Activated CD8-positive, alpha-beta memory T cell treated with anti-CD3 and anti-CD28 coated beads, Interleukin-2, amount 50 U/mL, for 1 hour (primary cell): Measurements from ENCODE around the gene SEMA3B.
"Not testable (repeated sequence)": the region's sequence is repeated elsewhere in the genome, so short reads cannot be mapped to it uniquely, and the experiment has no call there.

Experiments used
- DNase-seq: peaks from one replicate; pipeline ENCODE4 v3.0.0-alpha.2; 2020; ENCODE audit errors: extremely low read depth

Gene SEMA3B

DNA sequence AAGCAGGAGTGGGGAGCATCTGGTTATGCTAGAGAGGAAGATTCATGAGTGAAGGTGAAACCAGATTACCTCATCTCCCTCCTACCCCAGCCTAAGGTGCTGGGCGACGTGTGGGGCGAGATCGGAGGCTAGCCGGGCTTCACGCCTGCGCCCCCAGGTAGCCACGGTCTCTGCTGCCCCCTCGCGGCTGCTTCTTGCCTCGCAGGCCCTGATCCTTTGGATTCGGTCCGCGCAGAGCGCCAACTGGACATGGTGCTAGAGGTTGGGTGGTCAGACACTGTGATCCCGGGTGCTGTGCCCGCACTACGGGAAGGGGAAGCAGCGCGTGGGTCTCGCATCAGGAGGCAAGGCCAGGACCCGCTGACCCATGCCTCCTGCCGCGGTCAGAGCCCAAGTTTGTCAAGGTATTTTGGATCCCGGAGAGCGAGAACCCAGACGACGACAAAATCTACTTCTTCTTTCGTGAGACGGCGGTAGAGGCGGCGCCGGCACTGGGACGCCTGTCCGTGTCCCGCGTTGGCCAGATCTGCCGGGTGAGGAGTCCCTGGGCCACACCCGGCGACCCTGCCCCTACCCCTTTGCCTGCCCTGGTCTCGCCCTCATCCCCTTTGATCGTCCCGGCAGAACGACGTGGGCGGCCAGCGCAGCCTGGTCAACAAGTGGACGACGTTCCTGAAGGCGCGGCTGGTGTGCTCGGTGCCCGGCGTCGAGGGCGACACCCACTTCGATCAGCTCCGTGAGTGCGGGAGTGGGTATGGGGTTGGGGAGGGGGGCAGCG is 4.2 kb downstream of the SEMA3B start:
- peak; percentile 50 for DNase-seq

DNA sequence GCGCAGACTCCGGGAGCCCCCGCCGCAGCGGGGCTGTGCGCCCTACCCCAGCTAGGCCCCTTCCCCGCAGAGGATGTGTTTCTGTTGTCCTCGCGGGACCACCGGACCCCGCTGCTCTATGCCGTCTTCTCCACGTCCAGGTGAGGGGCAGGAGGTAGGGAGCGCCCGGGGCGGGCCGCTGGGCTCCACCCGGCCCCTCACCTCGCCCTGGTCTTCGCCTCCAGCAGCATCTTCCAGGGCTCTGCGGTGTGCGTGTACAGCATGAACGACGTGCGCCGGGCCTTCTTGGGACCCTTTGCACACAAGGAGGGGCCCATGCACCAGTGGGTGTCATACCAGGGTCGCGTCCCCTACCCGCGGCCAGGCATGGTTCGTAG is 4.7 kb downstream of the SEMA3B start:
- no peak for DNase-seq

DNA sequence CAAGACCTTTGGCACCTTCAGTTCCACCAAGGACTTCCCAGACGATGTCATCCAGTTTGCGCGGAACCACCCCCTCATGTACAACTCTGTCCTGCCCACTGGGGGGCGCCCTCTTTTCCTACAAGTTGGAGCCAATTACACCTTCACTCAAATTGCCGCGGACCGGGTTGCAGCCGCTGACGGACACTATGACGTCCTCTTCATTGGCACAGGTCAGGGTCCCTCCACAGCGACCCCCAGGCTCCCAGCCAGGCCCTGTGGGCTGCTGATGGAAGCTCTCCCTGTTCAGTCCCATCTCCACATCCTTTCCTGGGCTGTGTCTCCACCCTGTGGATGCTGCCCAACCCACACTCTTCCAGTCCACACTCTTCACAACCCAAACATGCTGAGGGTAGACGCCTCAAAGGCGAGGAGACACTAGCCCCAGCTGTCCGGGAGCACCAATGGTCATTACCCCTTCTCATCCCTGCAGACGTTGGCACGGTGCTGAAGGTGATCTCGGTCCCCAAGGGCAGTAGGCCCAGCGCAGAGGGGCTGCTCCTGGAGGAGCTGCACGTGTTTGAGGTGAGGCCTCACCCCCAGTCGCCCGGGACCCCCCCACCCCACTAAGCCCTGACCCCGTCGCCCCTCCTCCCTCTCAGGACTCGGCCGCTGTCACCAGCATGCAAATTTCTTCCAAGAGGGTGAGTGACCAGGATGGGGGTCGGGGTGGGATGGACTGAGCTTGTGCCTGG is 5.6 kb downstream of the SEMA3B start:
- DNase-seq, result no peak

DNA sequence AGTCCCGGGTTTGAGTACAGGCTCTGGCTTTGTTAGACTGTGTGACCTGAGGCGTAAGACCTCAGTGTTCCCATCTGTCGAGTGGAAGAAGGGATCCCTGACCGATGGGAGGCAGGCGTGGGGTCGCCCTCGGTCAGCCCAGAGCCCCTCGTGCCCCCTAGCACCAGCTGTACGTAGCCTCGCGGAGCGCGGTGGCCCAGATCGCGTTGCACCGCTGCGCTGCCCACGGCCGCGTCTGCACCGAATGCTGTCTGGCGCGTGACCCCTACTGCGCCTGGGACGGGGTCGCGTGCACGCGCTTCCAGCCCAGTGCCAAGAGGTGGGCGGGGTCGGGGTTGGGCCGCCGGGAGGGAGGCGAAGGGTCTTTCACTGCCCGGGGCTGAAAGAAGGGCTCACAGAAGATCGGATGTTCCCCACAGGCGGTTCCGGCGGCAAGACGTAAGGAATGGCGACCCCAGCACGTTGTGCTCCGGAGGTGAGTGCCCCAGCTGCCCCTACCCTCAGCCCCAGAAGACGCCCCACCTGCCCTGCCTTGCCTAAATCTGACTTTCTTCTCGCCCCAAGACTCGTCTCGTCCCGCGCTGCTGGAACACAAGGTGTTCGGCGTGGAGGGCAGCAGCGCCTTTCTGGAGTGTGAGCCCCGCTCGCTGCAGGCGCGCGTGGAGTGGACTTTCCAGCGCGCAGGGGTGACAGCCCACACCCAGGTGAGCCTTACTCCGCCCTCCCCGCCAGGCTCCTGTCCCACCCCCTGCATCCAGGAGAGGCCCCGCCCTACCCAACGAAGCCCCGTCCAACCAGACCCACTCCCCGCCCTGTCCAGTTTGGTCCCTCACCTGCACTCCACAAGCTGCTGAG is 6.4 kb downstream of the SEMA3B start:
- DNase-seq, result no peak

DNA sequence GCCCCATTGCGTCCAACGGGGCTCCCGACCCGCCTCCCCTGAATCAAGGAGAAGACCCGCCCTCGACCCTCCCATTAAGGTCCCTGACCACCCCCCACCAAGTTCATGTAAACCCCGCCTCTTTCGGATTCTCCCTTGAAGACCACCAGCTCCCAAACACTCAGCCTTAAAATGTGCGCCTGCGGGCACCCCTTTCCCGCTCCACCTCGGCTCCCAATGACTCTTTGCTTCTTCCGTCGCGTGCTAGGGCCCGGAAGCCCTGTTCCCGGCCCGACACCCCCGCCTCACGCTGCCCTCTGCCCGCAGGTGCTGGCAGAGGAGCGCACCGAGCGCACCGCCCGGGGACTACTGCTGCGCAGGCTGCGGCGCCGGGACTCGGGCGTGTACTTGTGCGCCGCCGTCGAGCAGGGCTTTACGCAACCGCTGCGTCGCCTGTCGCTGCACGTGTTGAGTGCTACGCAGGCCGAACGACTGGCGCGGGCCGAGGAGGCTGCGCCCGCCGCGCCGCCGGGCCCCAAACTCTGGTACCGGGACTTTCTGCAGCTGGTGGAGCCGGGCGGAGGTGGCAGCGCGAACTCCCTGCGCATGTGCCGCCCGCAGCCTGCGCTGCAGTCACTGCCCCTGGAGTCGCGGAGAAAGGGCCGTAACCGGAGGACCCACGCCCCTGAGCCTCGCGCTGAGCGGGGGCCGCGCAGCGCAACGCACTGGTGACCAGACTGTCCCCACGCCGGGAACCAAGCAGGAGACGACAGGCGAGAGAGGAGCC is 7.2 kb downstream of the SEMA3B start:
- no peak for DNase-seq

DNA sequence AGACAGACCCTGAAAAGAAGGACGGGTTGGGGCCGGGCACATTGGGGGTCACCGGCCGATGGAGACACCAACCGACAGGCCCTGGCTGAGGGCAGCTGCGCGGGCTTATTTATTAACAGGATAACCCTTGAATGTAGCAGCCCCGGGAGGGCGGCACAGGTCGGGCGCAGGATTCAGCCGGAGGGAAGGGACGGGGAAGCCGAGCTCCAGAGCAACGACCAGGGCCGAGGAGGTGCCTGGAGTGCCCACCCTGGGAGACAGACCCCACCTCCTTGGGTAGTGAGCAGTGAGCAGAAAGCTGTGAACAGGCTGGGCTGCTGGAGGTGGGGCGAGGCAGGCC is 7.8 kb downstream of the SEMA3B start:
- DNase-seq, result no peak

DNA sequence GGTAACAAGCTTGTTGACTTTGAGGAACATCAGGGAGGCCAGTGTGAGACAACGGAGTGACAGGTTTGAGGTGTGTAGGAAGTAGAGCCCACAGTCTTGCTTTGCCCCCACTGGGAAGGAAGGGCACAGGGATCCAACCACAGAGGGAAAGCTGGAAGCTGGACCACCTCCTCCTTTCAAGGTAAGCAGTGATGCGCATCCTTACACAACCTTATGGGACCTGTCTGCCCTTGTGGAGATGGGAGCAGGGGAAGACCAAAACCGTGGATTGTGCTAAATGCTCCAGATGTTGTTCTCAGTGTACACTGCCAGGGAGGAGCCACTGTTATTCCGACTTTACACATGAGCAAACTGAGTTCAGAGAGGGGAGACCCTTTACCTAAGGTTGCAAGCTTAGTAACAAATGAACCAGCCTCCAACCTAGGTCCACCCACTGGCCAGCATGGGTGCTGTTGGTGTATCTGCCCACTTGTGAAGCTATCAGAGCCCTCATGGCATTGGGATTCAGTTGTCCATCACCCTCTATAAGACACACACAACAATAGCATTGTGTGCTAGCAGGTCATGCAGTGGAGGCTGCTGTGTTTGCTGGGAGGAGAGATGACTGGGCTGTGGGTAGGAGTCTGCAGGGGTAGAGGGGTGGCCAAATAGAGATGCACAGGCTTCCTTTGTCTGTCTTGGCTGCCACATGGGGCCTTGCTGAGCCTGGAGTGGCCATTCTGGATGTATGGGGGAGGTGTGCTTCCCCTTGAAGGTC is 9.4 kb downstream of the SEMA3B start:
- no peak for DNase-seq

DNA sequence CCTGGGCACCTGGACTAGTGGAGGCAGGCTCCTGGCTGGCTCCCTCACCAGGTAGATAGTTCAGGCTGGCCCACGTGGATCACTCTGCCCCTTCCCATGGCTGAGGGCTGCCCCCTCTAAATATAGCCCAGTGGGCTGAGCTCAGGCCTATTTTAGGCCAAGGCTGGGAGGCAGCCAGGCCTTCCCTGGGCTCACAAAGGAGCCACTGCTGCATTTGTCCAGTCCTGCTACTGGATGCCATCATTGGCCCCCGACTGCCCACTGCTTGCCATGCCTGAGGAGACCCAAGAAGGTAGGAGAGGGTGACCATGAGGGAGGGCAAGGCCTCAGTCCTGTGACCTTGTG is 9.9 kb downstream of the SEMA3B start, which contains the start of gene LSMEM2:
Gene LSMEM2 (plus strand): TSS at position 208 of the 345 bp plus-strand sequence. CDS start 27 bp downstream, at position 235.
- DNase-seq, result no peak

DNA sequence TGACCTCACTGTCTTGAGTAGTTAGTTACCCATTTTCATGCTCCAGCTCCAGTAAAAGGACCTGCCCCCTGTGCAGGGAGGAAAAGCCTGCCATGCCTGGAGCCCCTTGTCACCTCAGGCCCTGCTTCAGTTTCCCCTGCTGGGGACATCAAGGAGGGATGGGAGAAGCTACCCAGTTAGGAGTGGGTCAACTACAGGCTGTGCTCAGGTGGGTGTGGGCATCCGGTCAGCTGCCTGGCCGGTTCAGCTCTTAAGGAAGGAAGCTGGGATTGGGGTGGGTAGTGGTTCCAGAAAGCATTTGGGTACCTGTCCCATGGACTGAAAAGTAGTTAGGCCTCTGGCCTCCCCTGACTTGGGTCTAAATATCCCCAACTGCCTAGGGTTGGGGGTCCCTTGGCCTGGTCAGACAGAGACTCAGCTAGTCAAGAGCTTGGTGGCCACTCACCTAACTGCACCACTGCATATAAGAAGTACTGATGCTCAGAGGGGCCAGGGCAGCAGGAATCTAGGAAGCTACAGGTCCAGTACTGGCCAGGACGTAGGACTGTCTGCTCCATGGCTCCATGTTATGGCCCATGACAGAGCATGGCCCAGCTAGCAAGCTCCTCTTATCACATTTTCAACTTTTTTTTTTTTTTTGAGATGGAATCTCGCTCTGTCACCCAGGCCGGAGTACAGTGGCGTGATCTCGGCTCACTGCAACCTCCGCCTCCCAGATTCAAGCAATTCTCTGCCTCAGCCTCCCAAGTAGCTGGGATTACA is 10.5 kb downstream of the SEMA3B start:
- no peak for DNase-seq

DNA sequence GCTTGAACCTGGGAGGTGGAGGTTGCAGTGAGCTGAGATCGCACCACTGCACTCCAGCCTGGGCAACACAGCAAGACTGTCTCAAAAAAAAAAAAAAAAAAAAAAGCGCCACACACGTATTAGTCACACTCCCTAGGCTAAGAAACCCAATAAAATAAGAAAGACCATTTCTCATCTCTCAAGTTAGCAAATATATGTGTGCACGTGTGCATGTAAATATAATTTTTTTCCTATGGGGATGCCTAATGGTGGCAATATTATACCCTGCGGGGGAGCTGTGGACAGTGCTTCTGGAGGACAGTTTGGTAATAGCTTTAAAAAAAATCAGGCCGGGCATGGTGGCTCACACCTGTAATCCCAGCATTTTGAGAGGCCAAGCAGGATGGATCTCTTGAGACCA is 15.2 kb downstream of the SEMA3B start:
- not testable (repeated sequence) for DNase-seq

DNA sequence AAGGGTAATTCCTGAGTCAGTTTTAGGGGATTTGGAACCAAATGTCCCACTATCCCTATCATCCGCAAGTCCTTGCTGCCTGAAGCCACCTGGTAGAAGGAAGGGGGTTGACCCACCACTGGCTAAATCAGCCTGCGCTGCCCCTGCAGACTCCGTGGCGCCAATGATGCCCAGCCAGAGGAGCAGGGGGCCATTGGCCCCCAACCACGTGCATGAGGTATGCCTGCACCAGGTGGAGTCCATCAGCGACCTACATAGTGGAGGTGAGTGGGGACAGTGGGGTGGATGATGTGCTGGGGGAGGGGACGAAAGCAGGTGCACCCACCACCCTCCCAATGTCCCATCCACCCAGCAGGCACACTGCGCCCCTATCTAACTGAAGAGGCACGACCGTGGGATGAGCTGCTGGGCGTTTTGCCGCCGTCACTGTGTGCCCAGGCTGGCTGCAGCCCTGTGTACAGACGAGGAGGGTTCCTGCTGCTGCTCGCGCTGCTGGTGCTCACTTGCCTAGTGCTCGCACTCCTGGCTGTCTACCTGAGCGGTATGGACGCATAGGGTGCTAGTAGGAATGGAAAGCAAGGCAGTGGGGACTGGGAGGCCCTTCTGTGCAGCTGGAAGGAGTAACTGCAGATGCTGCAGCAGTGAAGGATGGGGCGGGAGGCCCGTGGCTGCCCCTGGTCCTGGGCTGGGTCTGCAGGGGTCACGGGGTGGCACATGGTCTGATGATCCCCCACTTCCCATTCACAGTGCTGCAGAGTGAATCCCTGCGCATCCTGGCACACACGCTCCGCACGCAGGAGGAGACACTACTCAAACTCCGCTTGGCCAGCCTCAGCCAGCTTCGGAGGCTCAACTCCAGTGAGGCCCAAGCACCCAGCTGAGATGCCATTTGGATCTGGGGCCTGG is 17.6 kb downstream of the SEMA3B start:
- no peak for DNase-seq

DNA sequence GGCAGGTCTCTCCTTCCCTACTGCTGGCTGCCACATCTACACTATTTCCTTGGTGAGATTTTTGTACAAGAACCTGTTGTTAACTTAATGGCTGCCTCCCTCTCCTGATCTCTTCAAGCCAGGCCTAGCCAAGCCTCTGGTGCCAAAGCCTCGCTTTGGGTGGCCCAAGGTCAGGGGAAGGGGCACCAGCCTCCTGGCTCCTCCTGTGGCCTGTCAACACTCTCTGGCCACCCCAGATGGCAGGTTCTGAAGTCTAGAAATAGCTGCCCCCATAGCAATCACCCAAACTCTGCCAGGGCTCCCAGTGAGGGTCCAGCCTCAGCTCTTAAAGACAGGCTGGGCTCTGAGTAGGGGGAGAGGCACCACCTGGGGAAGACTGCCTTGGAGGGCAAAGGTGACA is 18.3 kb downstream of the SEMA3B start:
- no peak for DNase-seq

DNA sequence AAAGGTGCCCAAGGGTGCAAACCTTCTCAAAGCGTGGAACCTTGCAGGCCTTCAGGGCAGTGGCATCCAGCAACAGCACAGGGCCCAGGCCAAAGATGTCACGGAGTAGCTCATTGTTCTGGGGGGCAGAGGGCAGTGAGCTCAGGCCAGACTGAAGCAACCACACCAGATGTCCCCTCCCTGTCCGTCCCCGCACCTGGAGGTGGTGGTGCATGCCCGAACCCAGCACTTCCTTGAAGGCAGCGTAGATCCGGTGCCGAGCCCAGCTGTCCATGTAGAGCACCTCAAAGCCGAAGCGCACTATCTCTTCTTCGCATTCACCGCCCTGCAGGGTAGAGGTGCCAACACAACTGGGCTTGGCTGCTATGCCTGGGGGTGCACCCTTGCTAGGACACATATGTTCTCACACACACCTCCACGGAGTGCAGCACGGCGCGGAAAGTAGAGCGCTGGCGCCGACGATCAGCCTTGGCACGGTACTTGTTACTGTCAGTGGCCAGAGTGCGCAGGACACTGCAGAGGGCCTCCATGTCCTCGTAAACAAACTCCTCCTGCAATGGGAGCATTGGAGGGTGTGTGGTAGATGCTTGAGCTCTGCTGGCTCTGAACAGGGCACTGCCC is 19.6 kb downstream of the SEMA3B start:
- no peak for DNase-seq

DNA sequence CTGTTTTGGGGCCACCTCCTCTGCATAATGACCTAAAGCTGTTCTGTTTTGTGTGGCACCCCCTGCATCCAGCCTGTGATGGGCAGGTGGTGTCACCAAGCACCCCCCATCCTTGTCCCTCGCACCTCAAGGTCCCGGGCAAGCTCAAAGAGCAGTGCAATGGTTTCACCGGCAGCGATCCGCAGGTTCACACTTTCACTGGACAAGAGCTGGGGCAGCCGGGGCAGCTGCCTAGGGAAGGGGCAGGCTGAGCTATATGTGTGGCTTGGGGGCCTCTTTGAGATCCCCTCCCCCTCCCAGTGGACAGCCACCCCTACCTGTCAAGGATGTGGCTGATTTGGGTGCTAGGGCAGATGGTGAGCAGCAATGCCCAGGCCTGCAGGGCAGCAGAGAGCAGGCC is 20.2 kb downstream of the SEMA3B start:
- DNase-seq, result no peak

DNA sequence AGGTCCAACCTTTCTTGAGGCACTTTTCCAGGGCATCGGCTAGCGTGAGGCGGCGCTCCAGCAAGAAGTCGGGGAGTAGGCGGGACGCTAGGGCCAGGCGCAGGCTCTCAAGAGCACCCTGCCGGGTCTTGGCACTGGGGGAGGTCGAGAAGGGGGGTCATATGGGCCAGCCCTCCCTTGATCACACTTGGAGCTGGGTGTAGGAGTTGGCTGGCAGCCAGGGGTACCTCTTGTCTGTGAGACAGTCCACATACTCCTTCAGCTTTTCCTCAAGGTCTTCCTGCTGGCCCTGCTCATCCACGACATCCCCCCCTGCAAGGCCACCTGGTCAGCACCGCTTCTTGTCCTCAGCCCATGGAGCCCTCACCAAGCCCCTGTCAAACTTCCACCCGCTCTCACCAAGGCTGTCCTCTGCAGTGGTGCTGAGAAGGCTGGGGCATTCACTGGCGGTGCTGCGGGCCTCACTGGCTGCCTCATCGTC is 21.3 kb downstream of the SEMA3B start:
- no peak for DNase-seq

DNA sequence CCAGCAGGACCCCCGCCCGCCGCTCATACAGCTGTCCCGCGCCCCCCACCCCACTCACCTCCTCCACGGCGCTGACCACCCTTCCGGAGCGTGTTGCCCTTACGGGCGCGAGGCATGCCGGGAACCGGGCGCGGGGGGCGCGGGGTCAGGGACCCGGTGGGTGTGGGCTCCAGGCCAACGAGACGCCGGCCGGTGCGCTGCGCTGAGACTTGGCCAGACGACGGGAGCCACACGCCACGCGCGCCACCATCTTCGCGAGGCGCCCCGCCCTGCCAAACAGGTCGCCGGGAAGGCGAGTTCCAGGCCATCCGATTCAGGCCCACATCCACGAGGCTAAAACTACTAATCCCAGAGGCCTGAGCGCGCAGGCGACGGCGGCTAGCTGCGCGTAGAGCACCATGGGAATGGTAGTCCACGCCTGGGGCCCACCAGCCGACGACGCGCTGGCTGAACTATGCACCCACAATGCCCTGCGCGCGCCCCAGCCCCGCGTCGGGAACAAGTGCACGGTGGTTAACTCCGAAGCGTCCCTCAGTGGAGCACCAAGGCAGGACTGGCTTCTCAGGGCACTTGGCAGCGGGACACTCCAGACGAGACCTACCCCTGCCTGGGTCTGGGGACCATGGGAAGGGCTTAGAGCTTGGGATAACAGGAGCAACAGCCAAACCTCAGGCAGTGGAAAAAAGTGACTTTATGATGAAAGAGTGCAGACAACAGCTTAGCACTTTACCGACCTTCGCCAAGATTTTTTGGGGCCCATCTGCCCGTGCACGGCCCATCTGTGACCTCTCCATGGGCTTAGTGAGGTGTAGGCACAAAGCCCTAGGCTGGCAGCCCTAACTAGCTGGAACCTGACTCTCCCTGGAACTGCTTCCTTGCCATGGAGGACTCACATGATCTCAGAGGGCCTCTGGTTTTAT is 23.5 kb downstream of the SEMA3B start, which contains the start of gene IFRD2:
Gene IFRD2 (minus strand): TSS at position 271 of the 920 bp plus-strand sequence. CDS start 155 bp downstream, at position 116.
- peak; percentile 86 for DNase-seq

DNA sequence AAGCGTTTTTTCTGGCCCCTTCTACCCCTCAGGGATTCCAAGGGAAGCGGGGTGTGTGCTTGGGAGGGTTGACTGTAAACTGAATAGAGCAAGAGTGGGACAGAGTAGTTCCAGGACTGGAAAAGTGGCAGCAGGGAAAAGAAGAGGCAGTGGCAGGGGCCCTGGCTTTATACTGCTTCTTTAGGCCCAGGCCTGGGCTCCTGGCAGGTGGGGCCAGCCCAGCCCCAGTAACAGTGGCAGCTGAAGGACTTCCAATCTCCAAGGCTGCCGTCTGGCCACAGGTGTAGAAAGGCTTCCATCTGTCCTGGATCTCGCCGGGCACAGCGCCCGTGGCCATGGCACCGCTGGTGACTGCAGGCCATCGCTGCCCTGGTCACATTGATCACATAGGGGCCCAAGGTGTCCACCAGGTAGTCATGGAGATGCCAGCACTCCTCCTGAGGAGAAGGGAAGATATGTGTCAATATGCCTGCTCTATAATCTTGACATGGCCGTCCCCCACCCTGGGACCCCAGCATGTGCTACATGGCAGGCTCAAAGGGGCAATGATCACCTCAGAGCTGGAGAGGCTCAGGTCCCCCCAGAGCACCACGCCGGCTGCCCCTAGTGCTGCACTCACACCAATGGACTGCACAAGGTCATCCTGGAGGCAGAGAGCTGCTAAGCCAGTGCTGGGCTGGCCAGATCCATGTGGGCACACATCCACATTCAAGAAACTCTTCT is 24.3 kb downstream of the SEMA3B start:
- DNase-seq, result no peak
